GM10266 (cell line): ENCODE data around the gene CD44.

Experiments
- DNase-seq: peaks from one replicate; pipeline ENCODE4 v3.0.0; 2012; ENCODE audit errors: extremely low spot score
- TF ChIP-seq, protein P1 (sequence below): IDR thresholded peaks from 2 replicates; pipeline ENCODE4 v1.5.1; 2012; ENCODE audit warnings: mild to moderate bottlenecking, low read depth; ENCODE audit not compliant: control insufficient read depth, insufficient read depth; ENCODE audit errors: missing control alignments

Gene CD44

DNA sequence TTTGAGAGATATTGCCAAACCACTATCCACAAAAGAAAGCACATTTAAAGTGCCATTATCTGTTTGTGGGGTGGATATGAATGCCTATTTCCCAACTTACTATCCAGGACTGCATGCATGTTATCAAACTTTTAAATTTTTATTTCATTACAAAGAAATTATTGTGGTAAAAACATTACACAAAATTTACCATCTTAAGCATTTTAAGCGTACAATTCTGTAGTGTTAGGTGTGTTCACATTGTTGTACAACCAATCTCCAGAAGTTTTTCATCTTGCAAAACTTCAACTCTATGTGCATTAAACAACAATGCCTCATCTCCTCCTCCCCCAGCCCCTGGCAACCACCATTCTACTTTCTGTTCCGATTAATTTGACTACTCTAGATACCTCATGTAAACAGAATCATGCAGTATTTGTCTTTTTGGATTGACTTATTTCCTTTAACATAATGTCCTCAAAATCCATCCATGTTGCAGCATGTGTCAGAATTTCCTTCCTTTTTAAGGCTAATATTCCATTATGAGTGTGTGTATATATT lies 17.6 kb upstream of the CD44 start:
- no peak for DNase-seq
- TF ChIP-seq, protein P1, sequence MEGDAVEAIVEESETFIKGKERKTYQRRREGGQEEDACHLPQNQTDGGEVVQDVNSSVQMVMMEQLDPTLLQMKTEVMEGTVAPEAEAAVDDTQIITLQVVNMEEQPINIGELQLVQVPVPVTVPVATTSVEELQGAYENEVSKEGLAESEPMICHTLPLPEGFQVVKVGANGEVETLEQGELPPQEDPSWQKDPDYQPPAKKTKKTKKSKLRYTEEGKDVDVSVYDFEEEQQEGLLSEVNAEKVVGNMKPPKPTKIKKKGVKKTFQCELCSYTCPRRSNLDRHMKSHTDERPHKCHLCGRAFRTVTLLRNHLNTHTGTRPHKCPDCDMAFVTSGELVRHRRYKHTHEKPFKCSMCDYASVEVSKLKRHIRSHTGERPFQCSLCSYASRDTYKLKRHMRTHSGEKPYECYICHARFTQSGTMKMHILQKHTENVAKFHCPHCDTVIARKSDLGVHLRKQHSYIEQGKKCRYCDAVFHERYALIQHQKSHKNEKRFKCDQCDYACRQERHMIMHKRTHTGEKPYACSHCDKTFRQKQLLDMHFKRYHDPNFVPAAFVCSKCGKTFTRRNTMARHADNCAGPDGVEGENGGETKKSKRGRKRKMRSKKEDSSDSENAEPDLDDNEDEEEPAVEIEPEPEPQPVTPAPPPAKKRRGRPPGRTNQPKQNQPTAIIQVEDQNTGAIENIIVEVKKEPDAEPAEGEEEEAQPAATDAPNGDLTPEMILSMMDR: no peak

DNA sequence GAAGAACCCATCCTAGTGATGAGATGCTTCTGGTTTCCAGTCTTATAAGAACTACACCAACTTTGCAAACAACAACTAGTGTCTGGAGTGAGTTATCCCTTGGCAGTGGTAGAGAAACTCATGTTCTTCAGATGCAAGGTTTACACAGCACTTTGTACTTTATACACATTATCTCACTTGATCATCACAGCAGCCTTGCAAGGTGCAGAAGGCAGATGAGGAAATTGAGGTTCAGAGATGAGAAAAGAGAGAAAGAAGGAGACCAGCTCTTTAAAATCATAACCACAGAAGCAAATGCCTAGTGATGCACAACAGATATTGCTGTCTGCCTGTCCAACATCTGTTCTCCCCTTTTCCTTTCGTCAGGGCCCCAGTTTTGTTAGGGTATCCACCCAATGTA lies 16.7 kb upstream of the CD44 start:
- DNase-seq: no peak
- TF ChIP-seq, protein P1: no peak

DNA sequence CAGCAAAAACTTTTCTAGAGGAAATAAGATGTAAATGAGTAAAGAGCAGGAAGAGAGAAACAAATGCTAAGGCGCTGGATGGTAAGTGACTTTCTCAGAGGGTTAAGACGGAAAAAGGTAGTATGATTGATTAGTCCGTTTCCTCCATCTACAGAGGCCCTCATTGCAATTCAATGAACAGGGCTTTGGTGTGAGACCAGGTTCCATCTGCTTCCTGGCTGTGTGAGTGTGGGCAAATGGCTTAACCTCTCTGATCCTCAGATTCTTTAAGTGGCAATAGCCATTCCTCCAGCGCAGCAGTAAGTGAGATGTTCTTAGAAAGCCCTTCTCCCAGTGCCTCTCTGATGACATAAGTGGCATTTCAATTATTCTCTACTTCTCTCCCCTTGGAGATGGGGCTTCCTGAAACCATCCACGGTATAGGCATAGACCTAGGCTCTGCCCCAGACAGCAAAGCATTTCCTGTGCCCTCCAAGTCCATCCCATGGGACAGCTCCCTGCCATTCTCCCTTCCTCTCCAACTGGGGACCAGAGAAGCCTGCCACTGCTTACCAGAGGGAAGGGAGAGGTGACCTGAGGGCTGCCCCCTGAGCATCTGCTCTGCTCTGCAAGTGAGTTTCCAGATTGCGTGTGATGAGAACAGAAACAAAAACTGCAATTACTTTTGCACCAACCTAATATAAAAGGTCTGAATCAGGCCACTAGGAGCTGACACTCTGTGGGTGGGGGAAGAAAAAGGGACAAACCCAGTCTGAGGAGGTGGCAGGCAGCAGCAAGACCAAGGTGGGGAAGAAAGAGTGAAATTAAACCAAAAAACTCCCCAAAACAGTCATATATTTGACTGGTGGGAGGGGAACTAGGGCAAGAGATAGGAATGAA lies 12.7 kb upstream of the CD44 start:
- DNase-seq: peak; percentile 68

DNA sequence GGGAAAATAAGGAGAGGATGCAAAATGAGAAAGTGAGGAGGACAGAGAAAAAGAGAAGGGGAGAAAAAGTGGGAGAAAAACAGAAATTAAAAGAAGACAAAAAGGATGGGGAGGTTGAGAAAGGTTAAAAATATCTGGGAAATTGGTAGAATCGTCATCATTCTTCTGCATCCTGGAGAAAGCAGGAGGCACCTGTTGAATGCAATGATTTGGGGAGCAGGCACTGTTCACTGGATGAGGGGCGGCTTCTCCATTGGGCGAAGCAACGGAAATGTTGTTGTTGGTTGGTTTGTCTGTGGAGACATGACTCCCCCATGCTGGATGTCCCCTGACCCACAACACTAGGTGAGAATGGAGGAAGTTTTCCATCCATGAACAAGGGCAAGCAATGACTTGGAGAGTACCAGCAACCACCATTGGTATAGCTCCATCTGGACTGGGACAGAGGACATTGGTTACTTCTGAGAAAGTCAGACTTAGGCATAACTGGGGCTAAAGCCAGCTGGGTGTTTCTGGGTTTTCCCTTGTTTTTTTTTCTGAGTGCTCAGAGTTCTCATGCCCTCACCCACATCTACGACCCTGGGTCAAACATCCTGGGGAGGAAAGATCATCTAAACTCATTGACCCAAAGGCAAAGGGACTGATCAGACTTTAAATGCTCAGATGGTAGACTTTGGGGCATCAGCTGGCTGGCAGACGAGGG lies 11.9 kb upstream of the CD44 start:
- DNase-seq: no peak
- TF ChIP-seq, protein P1: no peak

More for the DNA sequence above, 12.7 kb upstream of the CD44 start:
- TF ChIP-seq, protein P1: no peak

DNA sequence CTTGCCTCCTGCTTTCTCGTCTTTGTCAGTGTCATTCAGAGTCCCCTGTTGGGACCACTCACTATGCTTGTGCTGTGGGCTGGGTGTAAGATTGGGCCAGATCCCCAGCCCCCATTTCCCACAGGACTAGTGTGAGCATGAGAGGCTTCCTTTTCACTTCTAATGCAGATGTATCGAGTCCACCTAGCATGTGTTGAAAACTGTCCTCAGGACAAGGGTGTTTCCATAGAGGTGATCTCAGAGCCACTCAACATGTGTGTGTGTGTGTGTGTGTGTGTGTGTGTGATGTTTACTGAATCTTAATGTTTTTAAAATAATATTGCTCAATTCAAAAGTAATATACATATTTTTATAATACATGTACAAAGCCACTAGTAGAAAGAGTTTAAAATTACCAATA lies 11.4 kb upstream of the CD44 start:
- DNase-seq: no peak
- TF ChIP-seq, protein P1: no peak

DNA sequence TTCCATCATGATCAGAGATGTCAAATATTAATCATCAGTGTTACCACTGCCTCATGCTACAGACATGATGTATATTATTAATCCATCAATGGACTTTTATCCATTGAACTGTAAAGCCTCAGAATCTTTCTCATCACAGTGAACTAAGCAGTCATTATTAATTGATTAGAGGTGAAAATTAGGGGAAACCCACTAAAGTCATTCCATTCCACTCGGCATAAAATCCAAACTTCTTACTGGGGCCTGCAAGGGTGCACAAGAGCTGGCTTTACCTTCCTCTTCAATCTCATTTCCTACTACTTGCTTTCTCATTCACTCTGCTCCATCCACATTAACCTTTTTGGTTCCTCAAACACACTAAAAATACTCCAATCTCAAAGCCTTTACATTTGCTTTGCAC lies 7.9 kb upstream of the CD44 start:
- DNase-seq: no peak
- TF ChIP-seq, protein P1: no peak
